A549 (cell line): ENCODE measurements around the gene CAMLG. TPM values are rescaled to one million over a fixed set of nuclear protein-coding genes. Genes with fewer than 3 reads are reported as not detected.

Experiments
- ATAC-seq, 2 experiments: fragments of 200-7000 bp in 1 of 2; fragments of >200 bp in 1 of 2; cut with Nextera tagmentation in 1 of 2; cut with Tn5 transposase in 1 of 2; 3 replicates each; pipeline versions ENCODE4 v1.8.0 to v1.9.1; 2018 to 2020; ENCODE audit warnings: mild to moderate bottlenecking in 1 of 2, moderate library complexity in 1 of 2
- CTCF ChIA-PET: fragments of 300-600 bp; sonication (Branson Sonifier 250); formaldehyde crosslinking; extraction: SDS; loops from one replicate; lab custom pipeline; 2021; ENCODE audit warnings: antibody characterized with exemption, inconsistent platforms; lab: Yijun Ruan, JAX
- POLR2A ChIA-PET: fragments of 350-600 bp; formaldehyde crosslinking; extraction: SDS; loops from one replicate; lab custom pipeline; 2021; ENCODE audit warnings: antibody characterized with exemption, inconsistent platforms; lab: Yijun Ruan, JAX
- DNase-seq, 2 experiments: peaks; one replicate each; pipeline versions ENCODE4 v3.0.0 to v3.0.0-alpha.2; 2011 to 2016; ENCODE audit warnings: low read depth in 1 of 2, low spot score in 1 of 2
- FAIRE-seq: peaks from 2 replicates; lab custom pipeline; 2011; peaks lifted over from hg19 to GRCh38; lab: Jason Lieb, UNC
- H3K27ac ChIP-seq, 2 experiments: fragments of >200 bp; sonication (Bioruptor Twin); formaldehyde crosslinking; 3 replicates each; pipeline ENCODE4 v1.5.1; 2016 to 2017
- H3K4me1 ChIP-seq: fragments of >200 bp; sonication (Bioruptor Twin); formaldehyde crosslinking; 3 replicates; pipeline ENCODE4 v1.6.1; 2016
- H3K4me2 ChIP-seq: fragments of >200 bp; sonication (Bioruptor Twin); formaldehyde crosslinking; 3 replicates; pipeline ENCODE4 v1.6.1; 2016
- H3K4me3 ChIP-seq: fragments of >200 bp; sonication (Bioruptor Twin); formaldehyde crosslinking; 3 replicates; pipeline ENCODE4 v1.5.1; 2016
- H3K9me3 ChIP-seq: fragments of >200 bp; sonication (Bioruptor Twin); formaldehyde crosslinking; 3 replicates; pipeline ENCODE4 v1.6.1; 2016
- ATOH8 ChIP-seq: fragments of 250-450 bp; sonication (Bioruptor Pico); IDR thresholded peaks from 2 replicates; pipeline ENCODE4 v1.5.0; 2020; ENCODE audit warnings: low read depth, mild to moderate bottlenecking, moderate library complexity
- CEBPB ChIP-seq, 2 experiments: fragments of >200 bp in 1 of 2; sonication (Bioruptor Twin) in 1 of 2; formaldehyde crosslinking in 1 of 2; IDR thresholded peaks; 2 replicates each; pipeline ENCODE4 v1.6.1; 2012 to 2016
- CHD4 ChIP-seq: fragments of 200-600 bp; sonication (generic); IDR thresholded peaks from 2 replicates; pipeline ENCODE4 v1.6.1; 2016; ENCODE audit warnings: antibody characterized with exemption, mild to moderate bottlenecking, borderline replicate concordance
- ELK1 ChIP-seq: fragments of 150-350 bp; IDR thresholded peaks from 2 replicates; pipeline ENCODE4 v1.6.1; 2014; ENCODE audit warnings: low read depth, mild to moderate bottlenecking, low read length
- EP300 ChIP-seq, 2 experiments: fragments of >200 bp; sonication (Bioruptor Twin); formaldehyde crosslinking; IDR thresholded peaks; 2 replicates in 1 of 2; 3 replicates in 1 of 2; pipeline ENCODE4 v1.6.1; 2016 to 2017
- GATA3 ChIP-seq: IDR thresholded peaks from 2 replicates; pipeline ENCODE4 v1.6.1; 2012; ENCODE audit warnings: borderline replicate concordance
- HES2 ChIP-seq: fragments of >200 bp; sonication (Bioruptor Twin); formaldehyde crosslinking; IDR thresholded peaks from 2 replicates; pipeline ENCODE4 v1.6.1; 2016
- HOXA7 ChIP-seq: fragments of 250-450 bp; sonication (Bioruptor Pico); IDR thresholded peaks from 2 replicates; pipeline ENCODE4 v1.5.0; 2020; ENCODE audit warnings: mild to moderate bottlenecking, moderate library complexity
- HOXB5 ChIP-seq: fragments of 250-450 bp; sonication (Bioruptor Pico); IDR thresholded peaks from 2 replicates; pipeline ENCODE4 v1.5.0; 2020; ENCODE audit warnings: mild to moderate bottlenecking, moderate library complexity
- KDM5A ChIP-seq: fragments of 200-600 bp; sonication (generic); IDR thresholded peaks from 2 replicates; pipeline ENCODE4 v1.6.1; 2016; ENCODE audit warnings: antibody characterized with exemption, mild to moderate bottlenecking
- MYC ChIP-seq: IDR thresholded peaks from 2 replicates; pipeline ENCODE4 v1.6.1; 2012; ENCODE audit warnings: mild to moderate bottlenecking, inconsistent platforms, low read length, improper control_type of control experiment, borderline replicate concordance
- NPAS2 ChIP-seq: fragments of 250-450 bp; sonication (Bioruptor Pico); IDR thresholded peaks from 2 replicates; pipeline ENCODE4 v1.8.0; 2022; ENCODE audit warnings: mild to moderate bottlenecking, moderate library complexity, borderline replicate concordance
- RFX5 ChIP-seq: fragments of 450-650 bp; IDR thresholded peaks from 2 replicates; pipeline ENCODE4 v1.7.1; 2014; ENCODE audit warnings: antibody characterized with exemption, mild to moderate bottlenecking, moderate library complexity
- SREBF2 ChIP-seq: fragments of 450-650 bp; IDR thresholded peaks from 2 replicates; pipeline ENCODE4 v1.6.1; 2014; ENCODE audit warnings: mild to moderate bottlenecking, moderate library complexity
- TFCP2L1 ChIP-seq: fragments of 250-450 bp; sonication (Bioruptor Pico); IDR thresholded peaks from 2 replicates; pipeline ENCODE4 v1.5.0; 2021; ENCODE audit warnings: mild to moderate bottlenecking
- TP53 ChIP-seq: fragments of 250-450 bp; sonication (Bioruptor Pico); IDR thresholded peaks from 2 replicates; pipeline ENCODE4 v1.5.0; 2021; ENCODE audit warnings: mild to moderate bottlenecking, moderate library complexity
- ZC3H11A ChIP-seq: fragments of 450-650 bp; IDR thresholded peaks from 2 replicates; pipeline ENCODE4 v1.6.1; 2014; ENCODE audit warnings: antibody characterized with exemption, mild to moderate bottlenecking
- ZFP36 ChIP-seq: fragments of 450-650 bp; IDR thresholded peaks from 2 replicates; pipeline ENCODE4 v1.6.1; 2014; ENCODE audit warnings: borderline replicate concordance; ENCODE audit not compliant: partially characterized antibody
- WGBS: methylation state at CpG from one replicate; pipeline ENCODE4 v1.1.6; 2017; ENCODE audit errors: missing lambda C conversion rate; 5-methylcytosine and 5-hydroxymethylcytosine counted together
- polyA plus RNA-seq, 4 experiments: library from polyadenylated mRNA; depleted of rRNA in 3 of 4; stranded (reverse); fragments of >200 nt; fragmentation: RNase III in 1 of 4; extraction: RNeasy Plus Mini Kit Qiagen cat#74134 plus additional on column Dnase treatment in 1 of 4; gene quantifications; 2 replicates in 3 of 4; 3 replicates in 1 of 4; pipeline ENCODE4 v1.2.3, GENCODE V29; 2011 to 2017
- TF ChIP-seq, protein P1 (sequence below): fragments of 450-650 bp; IDR thresholded peaks from 2 replicates; pipeline ENCODE4 v1.6.1; 2014; ENCODE audit warnings: antibody characterized with exemption
- TF ChIP-seq, protein P2 (sequence below): IDR thresholded peaks from 2 replicates; pipeline ENCODE4 v1.6.1; 2012

CAMLG gene
- polyA plus RNA-seq, 2 of the 4 experiments (the other 2 are of a cell fraction), result 23.8 to 26.2 TPM

GRCh38 chr5:134742134-134742533 lies 3.8 kb downstream of the CAMLG start:
- no peaks in the 10 kb centered on the region for H3K9me3 ChIP-seq
- DNase-seq (no peak), ATAC-seq (no peak), FAIRE-seq (no peak)
- no peak for TF ChIP-seq CEBPB (IDR thresholded peaks at IDR 0.05)
- peak; percentile 5 for TF ChIP-seq ZFP36
- POLR2A ChIA-PET, result no interaction called here
- no peak overlapping the region for H3K27ac ChIP-seq
- no peak overlapping the region for H3K4me3 ChIP-seq
- WGBS, result 94% methylated on average over 2 of the region's 2 CpGs
- no peak overlapping the region for H3K4me2 ChIP-seq
- CTCF ChIA-PET, result interaction anchor here (2.0 kb wide), 1 partner anchor 13 kb away, joined by 4 read pairs; no protein-coding TSS in a partner anchor
- H3K4me1 ChIP-seq, result peaks cover 13% of the 10 kb centered on the region; the same call in 2 of the 3 replicates

DNA sequence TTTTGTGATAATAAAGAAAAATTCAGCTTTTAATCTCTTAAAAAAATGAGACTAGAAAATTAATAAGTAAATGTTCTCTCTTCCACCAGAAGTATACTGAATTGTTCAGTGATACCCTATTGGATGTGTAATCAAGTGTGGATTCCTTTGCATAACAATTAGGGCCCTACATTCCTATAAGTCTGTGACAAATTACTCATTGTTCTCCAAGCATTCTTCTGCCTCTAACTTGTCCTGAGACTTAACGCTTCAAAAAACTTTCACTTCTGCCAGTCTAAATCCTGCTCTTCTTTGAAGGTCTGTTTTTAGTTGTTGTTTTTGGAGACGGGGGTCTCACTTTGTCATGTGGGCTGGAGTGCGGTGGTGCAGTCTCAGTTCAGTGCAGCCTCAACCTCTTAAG lies 11.1 kb downstream of the CAMLG start:
- no peak overlapping the region for H3K27ac ChIP-seq
- TF ChIP-seq TP53 (CRISPR knock-in tag) (no peak), ELK1 (no peak), HOXB5 (CRISPR knock-in tag) (no peak), HES2 (no peak), ZFP36 (no peak), EP300 (IDR thresholded peaks at IDR 0.05) (no peak), MYC (no peak), ZC3H11A (no peak), SREBF2 (no peak), GATA3 (no peak), HOXA7 (CRISPR knock-in tag) (no peak), CHD4 (no peak), ATOH8 (CRISPR knock-in tag) (no peak), NPAS2 (CRISPR knock-in tag) (no peak)
- TF ChIP-seq, protein P1, sequence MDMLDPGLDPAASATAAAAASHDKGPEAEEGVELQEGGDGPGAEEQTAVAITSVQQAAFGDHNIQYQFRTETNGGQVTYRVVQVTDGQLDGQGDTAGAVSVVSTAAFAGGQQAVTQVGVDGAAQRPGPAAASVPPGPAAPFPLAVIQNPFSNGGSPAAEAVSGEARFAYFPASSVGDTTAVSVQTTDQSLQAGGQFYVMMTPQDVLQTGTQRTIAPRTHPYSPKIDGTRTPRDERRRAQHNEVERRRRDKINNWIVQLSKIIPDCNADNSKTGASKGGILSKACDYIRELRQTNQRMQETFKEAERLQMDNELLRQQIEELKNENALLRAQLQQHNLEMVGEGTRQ, result no peak
- TF ChIP-seq, protein P2, sequence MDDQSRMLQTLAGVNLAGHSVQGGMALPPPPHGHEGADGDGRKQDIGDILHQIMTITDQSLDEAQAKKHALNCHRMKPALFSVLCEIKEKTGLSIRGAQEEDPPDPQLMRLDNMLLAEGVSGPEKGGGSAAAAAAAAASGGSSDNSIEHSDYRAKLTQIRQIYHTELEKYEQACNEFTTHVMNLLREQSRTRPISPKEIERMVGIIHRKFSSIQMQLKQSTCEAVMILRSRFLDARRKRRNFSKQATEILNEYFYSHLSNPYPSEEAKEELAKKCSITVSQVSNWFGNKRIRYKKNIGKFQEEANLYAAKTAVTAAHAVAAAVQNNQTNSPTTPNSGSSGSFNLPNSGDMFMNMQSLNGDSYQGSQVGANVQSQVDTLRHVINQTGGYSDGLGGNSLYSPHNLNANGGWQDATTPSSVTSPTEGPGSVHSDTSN, result no peak
- ATAC-seq (no peak), FAIRE-seq (no peak), DNase-seq (no peak)
- CTCF ChIA-PET, result interaction anchor here (0.6 to 1.6 kb wide), 2 partner anchors 10 to 14 kb away, joined by 3 to 6 read pairs; no protein-coding TSS in a partner anchor
- no peak overlapping the region for H3K4me3 ChIP-seq
- no peaks in the 10 kb centered on the region for H3K4me1 ChIP-seq
- H3K9me3 ChIP-seq, result no peaks in the 10 kb centered on the region
- WGBS, result 96% methylated on average over 3 of the region's 3 CpGs
- H3K4me2 ChIP-seq, result no peak overlapping the region
- POLR2A ChIA-PET, result interaction anchor here (0.5 kb wide), 1 partner anchor 57 kb away, joined by 3 read pairs; no protein-coding TSS in a partner anchor

GRCh38 chr5:134758176-134758503 lies 19.8 kb downstream of the CAMLG start:
- CTCF ChIA-PET, result interaction anchor here (0.6 to 7.8 kb wide), 19 partner anchors 9 to 147 kb away, joined by 3 to 51 read pairs (median 4); partner anchors contain the start of genes CAMLG and PCBD2
- POLR2A ChIA-PET, result interaction anchor here (0.6 to 1.8 kb wide), 10 partner anchors 11 to 146 kb away, joined by 3 to 10 read pairs (median 4); partner anchors contain the start of genes C5orf24, CAMLG, PCBD2 and TXNDC15
- DNase-seq, result no peak
- ATAC-seq, result peak; percentile 75 to 76
- 25% methylated on average over 9 of the region's 9 CpGs for WGBS
- peak; percentile 53; the same call in 1 of the 2 replicates for TF ChIP-seq RFX5
- no peak for TF ChIP-seq KDM5A
- no peak for TF ChIP-seq TFCP2L1 (CRISPR knock-in tag)
- TF ChIP-seq CHD4, result no peak
- Histone ChIP-seq H3K4me2 (peak overlapping the region; percentile 64), H3K27ac (peak overlapping the region; percentile 71 to 93), H3K4me1 (peaks cover 14% of the 10 kb centered on the region), H3K4me3 (peak overlapping the region; percentile 99), H3K9me3 (no peaks in the 10 kb centered on the region)
- FAIRE-seq, result no peak
